K562 (cell line): ENCODE data around the gene NDUFAF3. TPM values are rescaled to one million over a fixed set of nuclear protein-coding genes. Genes with fewer than 3 reads are reported as not detected.
A peak's percentile ranks its signal among the peaks of the same experiment; 100 is the strongest.

Source experiments
- ATAC-seq: fragments of 200-7000 bp; cut with Tn5 transposase; 3 replicates; pipeline ENCODE4 v1.9.1; 2020; ENCODE audit warnings: moderate library complexity
- BruUV-seq: library from RNA; stranded (reverse); fragments of 400-500 nt; replicated peaks from 2 replicates; lab custom pipeline; 2021; lab: Mats Ljungman, UMichigan
- CTCF ChIA-PET: fragments of 300-600 bp; formaldehyde crosslinking; extraction: SDS; loops from one replicate; lab custom pipeline; 2021; ENCODE audit warnings: low intra/inter-chr PET ratio; lab: Yijun Ruan, JAX
- POLR2A ChIA-PET: fragments of 300-600, 350-650 bp; sonication (Branson Sonifier 250); formaldehyde crosslinking; extraction: SDS; loops from one replicate; lab custom pipeline; 2021; ENCODE audit warnings: antibody characterized with exemption, inconsistent platforms; lab: Yijun Ruan, JAX
- DNase-seq, 4 experiments: peaks; one replicate each; pipeline versions ENCODE4 v3.0.0 to v3.0.0-alpha.2; 2011 to 2018; ENCODE audit warnings: low spot score in 3 of 4, mixed read lengths in 3 of 4; ENCODE audit errors: extremely low read depth in 1 of 4
- FAIRE-seq: peaks from 2 replicates; lab custom pipeline; 2011; peaks lifted over from hg19 to GRCh38; lab: Jason Lieb, UNC
- H2AFZ ChIP-seq: 2 replicates; pipeline ENCODE4 v1.6.0; 2011; ENCODE audit warnings: low read depth, low read length, control low read depth, inconsistent platforms
- H3K27ac ChIP-seq: fragments of 200-600 bp; 3 replicates; pipeline ENCODE4 v1.8.0; 2011; ENCODE audit warnings: low read depth, mild to moderate bottlenecking, control low read depth, inconsistent platforms, low read length, moderate library complexity, mixed read lengths; ENCODE audit errors: extremely low read depth
- H3K27me3 ChIP-seq, 2 experiments: fragments of 300-600 bp in 1 of 2; 2 replicates in 1 of 2; 3 replicates in 1 of 2; pipeline versions ENCODE4 v1.6.0 to v1.8.0; 2011; ENCODE audit warnings: inconsistent platforms in 2 of 2, low read length in 2 of 2, mild to moderate bottlenecking in 1 of 2, mixed read lengths in 1 of 2, moderate library complexity in 1 of 2; ENCODE audit not compliant: control insufficient read depth in 2 of 2, insufficient read depth in 2 of 2
- H3K36me3 ChIP-seq: fragments of 300-600 bp; 3 replicates; pipeline ENCODE4 v1.8.0; 2011; ENCODE audit warnings: mild to moderate bottlenecking, low read length, inconsistent platforms; ENCODE audit not compliant: control insufficient read depth, insufficient read depth
- H3K4me1 ChIP-seq, 2 experiments: fragments of 200-600 bp in 1 of 2; replicated peaks in 1 of 2; 2 replicates in 1 of 2; 3 replicates in 1 of 2; pipeline versions ENCODE4 v1.5.1 to v1.8.0; 2011; ENCODE audit warnings: inconsistent platforms in 2 of 2, low read length in 2 of 2, mild to moderate bottlenecking in 1 of 2, mixed read lengths in 1 of 2, moderate library complexity in 1 of 2; ENCODE audit not compliant: control insufficient read depth in 2 of 2, insufficient read depth in 2 of 2
- H3K4me2 ChIP-seq: 2 replicates; pipeline ENCODE4 v1.6.1; 2011; ENCODE audit warnings: low read length, control low read depth, inconsistent platforms, mixed read lengths; ENCODE audit not compliant: insufficient read depth
- H3K4me3 ChIP-seq: fragments of 200-600 bp; sonication (generic), shearing (Covaris generic); 2 replicates; pipeline ENCODE4 v1.5.1; 2016; ENCODE audit warnings: control low read depth, inconsistent platforms
- H3K79me2 ChIP-seq: fragments of 200-600 bp; 3 replicates; pipeline ENCODE4 v1.8.0; 2011; ENCODE audit warnings: low read length, inconsistent platforms; ENCODE audit not compliant: control insufficient read depth, insufficient read depth
- H3K9ac ChIP-seq, 2 experiments: 2 replicates each; pipeline versions ENCODE4 v1.6.0 to v1.6.1; 2011; ENCODE audit warnings: low read depth in 2 of 2, low read length in 2 of 2, control low read depth in 1 of 2, inconsistent platforms in 1 of 2, mild to moderate bottlenecking in 1 of 2, mixed read lengths in 1 of 2; ENCODE audit not compliant: insufficient read depth in 1 of 2
- H3K9me1 ChIP-seq: one replicate; pipeline ENCODE4 v1.6.0; 2011; ENCODE audit warnings: inconsistent platforms, mild to moderate bottlenecking, low read length, moderate library complexity; ENCODE audit not compliant: control insufficient read depth, insufficient read depth
- H3K9me3 ChIP-seq: replicated peaks from 2 replicates; pipeline ENCODE4 v1.5.1; 2011; ENCODE audit warnings: low read depth, low read length, inconsistent platforms; ENCODE audit not compliant: control insufficient read depth, insufficient read depth
- H4K20me1 ChIP-seq: replicated peaks from 2 replicates; pipeline ENCODE4 v1.6.1; 2011; ENCODE audit warnings: low read length, inconsistent platforms, mixed read lengths; ENCODE audit not compliant: control insufficient read depth, insufficient read depth
- ASH1L ChIP-seq: fragments of 450-650 bp; IDR thresholded peaks from 2 replicates; pipeline ENCODE4 v1.6.1; 2018; ENCODE audit warnings: borderline replicate concordance, mild to moderate bottlenecking, low read depth; ENCODE audit not compliant: partially characterized antibody
- BRD9 ChIP-seq: fragments of 450-650 bp; IDR thresholded peaks from 2 replicates; pipeline ENCODE4 v1.6.1; 2018; ENCODE audit warnings: low read depth; ENCODE audit not compliant: partially characterized antibody
- EP400 ChIP-seq: fragments of 450-650 bp; IDR thresholded peaks from 2 replicates; pipeline ENCODE4 v1.6.1; 2017; ENCODE audit warnings: antibody characterized with exemption, mild to moderate bottlenecking, moderate library complexity
- GTF2A2 ChIP-seq: IDR thresholded peaks from 2 replicates; pipeline ENCODE4 v1.6.1; 2016; ENCODE audit warnings: mild to moderate bottlenecking, missing genetic modification characterization, missing compliant biosample characterization
- HDAC3 ChIP-seq: fragments of 450-650 bp; IDR thresholded peaks from 2 replicates; pipeline ENCODE4 v1.6.1; 2018; ENCODE audit warnings: borderline replicate concordance, mild to moderate bottlenecking, moderate library complexity; ENCODE audit not compliant: partially characterized antibody
- KAT7 ChIP-seq: sonication (generic); formaldehyde crosslinking; IDR thresholded peaks from 2 replicates; pipeline ENCODE4 v1.8.0; 2022; ENCODE audit warnings: missing genetic modification reagents, mild to moderate bottlenecking, borderline replicate concordance
- MCM7 ChIP-seq, 2 experiments: fragments of 450-650 bp; IDR thresholded peaks; 2 replicates each; pipeline ENCODE4 v1.6.1; 2016 to 2018
- MYC ChIP-seq, 2 experiments: fragments of 250-450 bp in 1 of 2; sonication (Bioruptor Pico) in 1 of 2; IDR thresholded peaks; 2 replicates each; pipeline versions ENCODE4 v1.5.1 to v1.6.1; 2012 to 2021; ENCODE audit warnings: low read depth in 2 of 2, borderline replicate concordance in 1 of 2, improper control_type of control experiment in 1 of 2, low read length in 1 of 2, mild to moderate bottlenecking in 1 of 2, moderate library complexity in 1 of 2
- RFX1 ChIP-seq: fragments of 450-650 bp; IDR thresholded peaks from 2 replicates; pipeline ENCODE4 v1.6.1; 2016; ENCODE audit warnings: mild to moderate bottlenecking, moderate library complexity
- SP1 ChIP-seq: sonication (generic); formaldehyde crosslinking; IDR thresholded peaks from 2 replicates; pipeline ENCODE4 v1.8.1; 2022; ENCODE audit warnings: mild to moderate bottlenecking, missing genetic modification reagents
- SRSF7 ChIP-seq: fragments of 200-400 bp; formaldehyde crosslinking; optimal IDR thresholded peaks from 2 replicates; pipeline ENCODE3; 2017; ENCODE audit warnings: mild to moderate bottlenecking, low read depth, low read length
- TRIM24 ChIP-seq, 2 experiments: fragments of 450-650 bp; IDR thresholded peaks; 2 replicates each; pipeline ENCODE4 v1.6.1; 2016
- WGBS: fragments of 100-300 bp; shearing (Covaris generic); methylation state at CpG from one replicate; pipeline ENCODE4 v1.1.6; 2016; ENCODE audit warnings: low coverage, mixed read lengths; ENCODE audit not compliant: insufficient coverage; ENCODE audit errors: missing lambda C conversion rate; 5-methylcytosine and 5-hydroxymethylcytosine counted together
- in situ Hi-C: fragments of 300-500 bp; cut with MboI; formaldehyde crosslinking; loops from 4 replicates; pipeline ENCODE4 v1.15.0; 2018; ENCODE audit warnings: inconsistent platforms, mixed read lengths
- intact Hi-C: fragments of 100-400 bp; cut with micrococcal nuclease; formaldehyde crosslinking; loops from 2 replicates; pipeline ENCODE4 v1.14.2; 2022
- polyA plus RNA-seq, 8 experiments: library from polyadenylated mRNA; depleted of rRNA in 4 of 8; stranded (reverse) in 5 of 8; unstranded in 3 of 8; fragments of >200 nt; fragmentation: Nextera tagmentation in 2 of 8; fragmentation: Illumina TruSeq in 1 of 8; extraction: Ambion mirVana in 2 of 8; extraction: Trizol in 1 of 8; gene quantifications; 2 replicates each; pipeline versions ENCODE4 v1.2.1 to v1.2.3, GENCODE V29; 2011 to 2014; ENCODE audit warnings: inconsistent platforms in 1 of 8, missing spikeins in 1 of 8
- total RNA-seq, 7 experiments: library from RNA; depleted of rRNA in 6 of 7; stranded (reverse); fragments of >200 nt in 6 of 7; fragmentation: Illumina TruSeq in 2 of 7; extraction: Trizol in 2 of 7; gene quantifications; 2 replicates each; pipeline versions ENCODE4 v1.2.1 to v1.2.3, GENCODE V29; 2011 to 2021; ENCODE audit warnings: low replicate concordance in 1 of 7
- TF ChIP-seq, protein P1 (sequence below): fragments of 250-450 bp; sonication (Bioruptor Pico); IDR thresholded peaks from 2 replicates; pipeline ENCODE4 v1.5.0; 2021; ENCODE audit warnings: mild to moderate bottlenecking, borderline replicate concordance
- TF ChIP-seq, protein P2 (sequence below): fragments of 150-350 bp; IDR thresholded peaks from 2 replicates; pipeline ENCODE4 v1.6.1; 2014; ENCODE audit warnings: low read depth, mild to moderate bottlenecking, low read length, borderline replicate concordance

Gene NDUFAF3
- total and polyA plus RNA-seq, 9 of the 15 experiments (the other 6 are each of a cell fraction or from before 2014, with no cell fraction given): 17.0 to 127 (median 36.3) TPM

DNA sequence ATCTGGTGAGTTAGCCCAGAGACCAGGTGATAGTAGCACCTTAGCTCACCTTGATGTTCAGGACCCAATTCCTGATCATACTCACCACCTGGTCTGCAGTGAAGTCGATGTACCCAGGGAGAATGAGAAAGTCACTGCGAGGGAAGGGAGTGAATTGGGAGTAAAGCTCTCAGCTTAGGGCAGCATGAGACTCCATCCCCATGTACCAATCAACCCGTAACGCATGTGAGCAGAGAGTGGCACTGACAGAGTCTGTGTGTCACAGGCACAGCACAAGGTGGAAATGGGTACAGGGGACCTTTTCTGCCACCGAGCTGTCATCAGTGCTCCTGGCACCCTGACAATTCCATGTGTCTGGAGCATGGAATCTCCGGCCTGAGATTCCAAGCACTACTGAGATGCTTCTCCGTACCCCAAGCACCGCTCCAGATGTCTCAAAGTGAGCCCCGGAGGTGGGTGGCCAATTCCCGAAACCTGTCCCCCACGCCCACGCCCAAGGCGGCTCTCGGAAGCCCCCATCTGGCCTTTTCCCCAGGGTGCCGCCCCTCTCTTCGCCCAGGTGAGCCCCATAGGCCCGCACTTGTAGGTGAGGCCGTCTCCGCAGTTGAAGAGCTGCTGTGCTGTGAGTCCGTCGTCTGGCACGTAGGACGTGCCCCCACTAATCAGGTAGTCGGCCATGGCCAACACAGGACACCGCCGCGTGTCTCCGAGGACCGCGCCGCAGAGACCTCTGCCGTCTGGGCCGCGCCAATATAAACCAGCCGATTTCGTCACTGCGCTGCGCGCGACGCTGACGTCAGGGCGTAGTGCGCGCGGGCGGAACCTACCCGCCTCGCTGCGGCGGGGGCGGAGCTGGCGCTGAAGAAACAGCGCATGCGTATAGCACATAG lies 7.0 kb downstream of the NDUFAF3 start, which contains the start of gene IMPDH2:
IMPDH2 (minus strand) TSS at position 726 of the 890 bp plus-strand sequence; CDS start at position 678, 48 bp downstream.
- CTCF ChIA-PET: interaction anchor here (1.2 kb wide), 1 partner anchor 41 kb away, joined by 3 read pairs; no protein-coding TSS in a partner anchor
- ATAC-seq: peak; percentile 86
- Histone ChIP-seq H3K9me3 (no peaks in the 10 kb centered on the region), H3K27me3 (no peaks in the 10 kb centered on the region), H3K9me1 (peaks cover 9% of the 10 kb centered on the region), H3K9ac (peak within 1 kb of the TSS; percentile 93 to 97), H3K27ac (peak within 1 kb of the TSS; percentile 89), H3K4me1 (peaks cover 37 to 42% of the 10 kb centered on the region in 2 experiments; a peak in 4 of 5 replicates), H2AFZ (peak within 1 kb of the TSS; percentile 69; the same call in 1 of the 2 replicates), H3K79me2 (peaks cover 55% of the 10 kb centered on the region), H3K4me2 (peak within 1 kb of the TSS; percentile 100), H3K36me3 (peaks cover 85% of the 10 kb centered on the region), H3K4me3 (peak within 1 kb of the TSS; percentile 74), H4K20me1 (peaks cover 12% of the 10 kb centered on the region)
- DNase-seq: peak; percentile 78 to 95 (median 86)
- intact Hi-C loops: loop anchor here (2.0 to 10.0 kb wide), 2 partner anchors 66 to 136 kb away; partner anchors contain the start of genes CCDC71 and QRICH1
- FAIRE-seq: peak; percentile 86
- BruUV-seq: TSS peak; percentile 66
- POLR2A ChIA-PET: interaction anchor here (0.6 to 2.3 kb wide), 22 partner anchors 7 to 366 kb away, joined by 3 to 15 read pairs (median 4); partner anchors contain the start of genes CELSR3, DALRD3, USP4 and WDR6
- under 1% methylated on average over 22 of the region's 55 CpGs for WGBS
- in situ Hi-C loops: no loop called here
- TF ChIP-seq TRIM24 (IDR thresholded peaks at IDR 0.05): no peak
- no peak for TF ChIP-seq SRSF7
- TF ChIP-seq RFX1: no peak
- TF ChIP-seq EP400: peak; percentile 95
- no peak for TF ChIP-seq ASH1L
- no peak for TF ChIP-seq BRD9
- TF ChIP-seq SP1: peak; percentile 78
- 0 out of 2 replicates have a peak, but pooled peaks have one; percentile 31 for TF ChIP-seq GTF2A2 (tag)
- TF ChIP-seq, protein P1, sequence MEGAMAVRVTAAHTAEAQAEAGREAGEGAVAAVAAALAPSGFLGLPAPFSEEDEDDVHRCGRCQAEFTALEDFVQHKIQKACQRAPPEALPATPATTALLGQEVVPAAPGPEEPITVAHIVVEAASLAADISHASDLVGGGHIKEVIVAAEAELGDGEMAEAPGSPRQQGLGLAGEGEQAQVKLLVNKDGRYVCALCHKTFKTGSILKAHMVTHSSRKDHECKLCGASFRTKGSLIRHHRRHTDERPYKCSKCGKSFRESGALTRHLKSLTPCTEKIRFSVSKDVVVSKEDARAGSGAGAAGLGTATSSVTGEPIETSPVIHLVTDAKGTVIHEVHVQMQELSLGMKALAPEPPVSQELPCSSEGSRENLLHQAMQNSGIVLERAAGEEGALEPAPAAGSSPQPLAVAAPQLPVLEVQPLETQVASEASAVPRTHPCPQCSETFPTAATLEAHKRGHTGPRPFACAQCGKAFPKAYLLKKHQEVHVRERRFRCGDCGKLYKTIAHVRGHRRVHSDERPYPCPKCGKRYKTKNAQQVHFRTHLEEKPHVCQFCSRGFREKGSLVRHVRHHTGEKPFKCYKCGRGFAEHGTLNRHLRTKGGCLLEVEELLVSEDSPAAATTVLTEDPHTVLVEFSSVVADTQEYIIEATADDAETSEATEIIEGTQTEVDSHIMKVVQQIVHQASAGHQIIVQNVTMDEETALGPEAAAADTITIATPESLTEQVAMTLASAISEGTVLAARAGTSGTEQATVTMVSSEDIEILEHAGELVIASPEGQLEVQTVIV (CRISPR knock-in tag): no peak
- no peak for TF ChIP-seq HDAC3
- TF ChIP-seq KAT7 (CRISPR knock-in tag): peak; percentile 58; the same call in 1 of the 2 replicates
- TF ChIP-seq MCM7 (IDR thresholded peaks at IDR 0.05): no peak
- TF ChIP-seq, protein P2, sequence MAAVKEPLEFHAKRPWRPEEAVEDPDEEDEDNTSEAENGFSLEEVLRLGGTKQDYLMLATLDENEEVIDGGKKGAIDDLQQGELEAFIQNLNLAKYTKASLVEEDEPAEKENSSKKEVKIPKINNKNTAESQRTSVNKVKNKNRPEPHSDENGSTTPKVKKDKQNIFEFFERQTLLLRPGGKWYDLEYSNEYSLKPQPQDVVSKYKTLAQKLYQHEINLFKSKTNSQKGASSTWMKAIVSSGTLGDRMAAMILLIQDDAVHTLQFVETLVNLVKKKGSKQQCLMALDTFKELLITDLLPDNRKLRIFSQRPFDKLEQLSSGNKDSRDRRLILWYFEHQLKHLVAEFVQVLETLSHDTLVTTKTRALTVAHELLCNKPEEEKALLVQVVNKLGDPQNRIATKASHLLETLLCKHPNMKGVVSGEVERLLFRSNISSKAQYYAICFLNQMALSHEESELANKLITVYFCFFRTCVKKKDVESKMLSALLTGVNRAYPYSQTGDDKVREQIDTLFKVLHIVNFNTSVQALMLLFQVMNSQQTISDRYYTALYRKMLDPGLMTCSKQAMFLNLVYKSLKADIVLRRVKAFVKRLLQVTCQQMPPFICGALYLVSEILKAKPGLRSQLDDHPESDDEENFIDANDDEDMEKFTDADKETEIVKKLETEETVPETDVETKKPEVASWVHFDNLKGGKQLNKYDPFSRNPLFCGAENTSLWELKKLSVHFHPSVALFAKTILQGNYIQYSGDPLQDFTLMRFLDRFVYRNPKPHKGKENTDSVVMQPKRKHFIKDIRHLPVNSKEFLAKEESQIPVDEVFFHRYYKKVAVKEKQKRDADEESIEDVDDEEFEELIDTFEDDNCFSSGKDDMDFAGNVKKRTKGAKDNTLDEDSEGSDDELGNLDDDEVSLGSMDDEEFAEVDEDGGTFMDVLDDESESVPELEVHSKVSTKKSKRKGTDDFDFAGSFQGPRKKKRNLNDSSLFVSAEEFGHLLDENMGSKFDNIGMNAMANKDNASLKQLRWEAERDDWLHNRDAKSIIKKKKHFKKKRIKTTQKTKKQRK: no peak
- TF ChIP-seq MYC (IDR thresholded peaks at IDR 0.05; ENCODE audit: low read depth, low read length): peak; percentile 92
- TF ChIP-seq MYC (CRISPR knock-in tag; IDR thresholded peaks at IDR 0.05; ENCODE audit: borderline replicate concordance, low read depth): peak; percentile 68; the same call in 1 of the 2 replicates
